Measurements from ENCODE around the gene CSNK1E. TPM values are rescaled to one million over a fixed set of nuclear protein-coding genes. Genes with fewer than 3 reads are reported as not detected.

Gene CSNK1E
- total and polyA plus RNA-seq, 2 of the 8 experiments (the other 6 are each of a cell fraction or from before 2014, with no cell fraction given) = 247 to 263 TPM

- Histone ChIP-seq H2BK12ac (ENCODE audit: low read depth, low read length) (no peak overlapping the region), H3K14ac (ENCODE audit: insufficient read length) (no peak overlapping the region), H3K79me2 (ENCODE audit: control insufficient read depth in 1 of 2, insufficient read depth in 2 of 2, low read length in 2 of 2) (peaks cover 0 to 22% of the 10 kb centered on the region in 2 experiments; a peak in 3 of 4 replicates), H3K56ac (replicated peaks; ENCODE audit: insufficient read length, low read depth, low read length) (no peak overlapping the region), H4K91ac (replicated peaks; ENCODE audit: insufficient read length, low read length) (no peak overlapping the region), H3K27ac (ENCODE audit: low read depth, low read length) (no peak overlapping the region), H2AFZ (ENCODE audit: low read length) (no peak overlapping the region), H3K18ac (ENCODE audit: extremely low read depth, low read length) (no peak overlapping the region), H3K36me3 (ENCODE audit: control insufficient read depth in 2 of 4, insufficient read depth in 4 of 4, low read length in 3 of 4) (peaks cover 73 to 96% (median 92%) of the 10 kb centered on the region in 4 experiments), H2BK120ac (replicated peaks; ENCODE audit: low read depth, low read length) (no peak overlapping the region), H3K27me3 (replicated peaks in 1 of 4; ENCODE audit: control insufficient read depth in 3 of 4, extremely low read depth in 1 of 4, insufficient read depth in 3 of 4, low read length in 3 of 4) (no peaks in the 10 kb centered on the region), H2BK20ac (ENCODE audit: low read length) (no peak overlapping the region), H2AK5ac (ENCODE audit: low read depth, low read length) (no peak overlapping the region), H2BK15ac (ENCODE audit: low read length) (no peak overlapping the region), H3K9ac (replicated peaks in 1 of 4; ENCODE audit: extremely low read depth in 1 of 4, low read depth in 3 of 4, low read length in 3 of 4) (no peak overlapping the region), H3K4ac (replicated peaks; ENCODE audit: insufficient read length, low read depth, low read length) (no peak overlapping the region), H3K9me3 (ENCODE audit: insufficient read depth in 2 of 2, low read depth in 1 of 2, low read length in 1 of 2) (no peaks in the 10 kb centered on the region), H3K23ac (ENCODE audit: insufficient read length) (no peak overlapping the region), H4K20me1 (replicated peaks in 1 of 2; ENCODE audit: control insufficient read depth in 1 of 2, insufficient read depth in 2 of 2, low read length in 2 of 2) (peaks cover 25 to 46% of the 10 kb centered on the region in 2 experiments), H3K4me3 (ENCODE audit: extremely low read depth in 1 of 4, insufficient read depth in 2 of 4, low read depth in 3 of 4, low read length in 4 of 4) (no peak overlapping the region), H4K5ac (ENCODE audit: insufficient read length, low read depth, low read length) (no peak overlapping the region), H3K79me1 (ENCODE audit: low read depth, low read length) (peaks cover 9% of the 10 kb centered on the region), H4K8ac (ENCODE audit: extremely low read depth, insufficient read depth, low read length) (no peak overlapping the region), H3K4me1 (replicated peaks in 1 of 4; ENCODE audit: control insufficient read depth in 3 of 4, insufficient read depth in 4 of 4, low read length in 3 of 4) (no peaks in the 10 kb centered on the region; a peak in 1 of 7 replicates), H3K23me2 (ENCODE audit: low read depth, low read length) (no peaks in the 10 kb centered on the region), H2BK5ac (ENCODE audit: low read depth, low read length) (no peak overlapping the region; the same call in 1 of the 2 replicates), H3K4me2 (ENCODE audit: insufficient read depth in 1 of 2, low read depth in 2 of 2, low read length in 2 of 2) (no peak overlapping the region)
- CTCF ChIA-PET (ENCODE audit: partially characterized antibody) = interaction anchor here (0.8 to 4.0 kb wide), 14 partner anchors 9 to 293 kb away, joined by 3 to 31 read pairs (median 5); no protein-coding TSS in a partner anchor
- TF ChIP-seq BRCA1 (IDR thresholded peaks at IDR 0.05; ENCODE audit: low read depth, low read length) = no peak
- no peak for TF ChIP-seq EP300 (IDR thresholded peaks at IDR 0.05; ENCODE audit: borderline replicate concordance in 1 of 2, low read depth in 2 of 2, low read length in 2 of 2)
- no peak for TF ChIP-seq CBX5 (IDR thresholded peaks at IDR 0.05; ENCODE audit: low read depth, low read length)
- peak; percentile 49 to 67; a peak in 3 of 4 replicates for TF ChIP-seq RAD21 (IDR thresholded peaks at IDR 0.05 in 1 of 2, conservative IDR thresholded peaks at IDR 0.05 in 1 of 2; ENCODE audit: low read depth in 2 of 2, low read length in 2 of 2)
- TF ChIP-seq POLR2AphosphoS5 (IDR thresholded peaks at IDR 0.05; ENCODE audit: low read depth, low read length) = 0 out of 2 replicates have a peak, but pooled peaks have one; percentile 14
- TF ChIP-seq CTCF (IDR thresholded peaks at IDR 0.05; ENCODE audit: control extremely low read depth in 1 of 3, insufficient read depth in 1 of 3, low read depth in 1 of 3, low read length in 3 of 3) = peak; percentile 54 to 90 (median 82)
- WGBS, 2 experiments (ENCODE audit: extremely low coverage in 1 of 2, insufficient coverage in 1 of 2, insufficient read length in 1 of 2, insufficient replicate concordance in 2 of 2, low coverage in 1 of 2, low lambda C conversion rate in 2 of 2, missing lambda C conversion rate in 1 of 2) = 93% methylated on average over 25 of the region's 25 CpGs; no CpG with 5 or more reads in 1 of the 2 experiments
- no peak for DNase-seq (ENCODE audit: low read depth in 1 of 2, low spot score in 2 of 2)
- POLR2A ChIA-PET (ENCODE audit: partially characterized antibody) = interaction anchor here (0.6 to 2.7 kb wide), 8 partner anchors 10 to 231 kb away, joined by 3 to 16 read pairs (median 6); no protein-coding TSS in a partner anchor
- FAIRE-seq = no peak
Measured at GRCh38 chr22:38298312-38299005, 18.8 kb downstream of the CSNK1E start.

Measured in H1 (cell line).